HEK293 (cell line): ENCODE data around the gene MYO15B.
A peak's percentile ranks its signal among the peaks of the same experiment; 100 is the strongest.

ENCODE experiments used
- BCL11A ChIP-seq: fragments of 450-650 bp; formaldehyde crosslinking; IDR thresholded peaks from 2 replicates; pipeline ENCODE4 v1.5.1; 2016; ENCODE audit warnings: low read depth, missing biosample characterization, missing genetic modification characterization
- CTCF ChIP-seq: fragments of 450-650 bp; formaldehyde crosslinking; IDR thresholded peaks from 2 replicates; pipeline ENCODE4 v1.5.1; 2016; ENCODE audit warnings: missing biosample characterization, missing genetic modification characterization
- MEIS1 ChIP-seq: sonication (generic); formaldehyde crosslinking; IDR thresholded peaks from 2 replicates; pipeline ENCODE4 v1.8.1; 2022; ENCODE audit warnings: missing genetic modification reagents, mild to moderate bottlenecking, borderline replicate concordance
- ZBTB10 ChIP-seq: fragments of 450-650 bp; formaldehyde crosslinking; IDR thresholded peaks from 2 replicates; pipeline ENCODE4 v1.5.1; 2016; ENCODE audit warnings: missing biosample characterization, missing genetic modification characterization
- ZBTB20 ChIP-seq: fragments of 450-650 bp; formaldehyde crosslinking; IDR thresholded peaks from 2 replicates; pipeline ENCODE4 v1.5.1; 2016; ENCODE audit warnings: missing biosample characterization, missing genetic modification characterization
- ZBTB44 ChIP-seq: fragments of 450-650 bp; IDR thresholded peaks from 2 replicates; pipeline ENCODE4 v1.5.1; 2018; ENCODE audit warnings: missing biosample characterization, mild to moderate bottlenecking, missing genetic modification characterization
- ZNF121 ChIP-seq: fragments of 450-650 bp; formaldehyde crosslinking; IDR thresholded peaks from 2 replicates; pipeline ENCODE4 v1.5.1; 2016; ENCODE audit warnings: missing biosample characterization, missing genetic modification characterization
- ZNF214 ChIP-seq: fragments of 450-650 bp; formaldehyde crosslinking; IDR thresholded peaks from 2 replicates; pipeline ENCODE4 v1.5.1; 2017; ENCODE audit warnings: missing biosample characterization, mild to moderate bottlenecking, missing genetic modification characterization, borderline replicate concordance
- ZNF239 ChIP-seq: fragments of 450-650 bp; formaldehyde crosslinking; IDR thresholded peaks from 2 replicates; pipeline ENCODE4 v1.5.1; 2016; ENCODE audit warnings: missing biosample characterization, missing genetic modification characterization
- ZNF366 ChIP-seq: fragments of 450-650 bp; formaldehyde crosslinking; conservative IDR thresholded peaks from 2 replicates; pipeline ENCODE4 v1.5.1; 2016; ENCODE audit warnings: missing biosample characterization, missing genetic modification characterization
- ZNF398 ChIP-seq: fragments of 450-650 bp; formaldehyde crosslinking; IDR thresholded peaks from 2 replicates; pipeline ENCODE4 v1.5.1; 2017; ENCODE audit warnings: missing biosample characterization, missing genetic modification characterization
- ZSCAN30 ChIP-seq: fragments of 450-650 bp; IDR thresholded peaks from 2 replicates; pipeline ENCODE4 v1.5.1; 2018; ENCODE audit warnings: missing biosample characterization, mild to moderate bottlenecking, missing genetic modification characterization, moderate library complexity

- TF ChIP-seq CTCF (tag by site-specific recombination) (peak; percentile 88), ZNF398 (tag by site-specific recombination) (no peak), ZNF366 (tag by site-specific recombination) (no peak), BCL11A (no peak), ZNF121 (no peak), ZSCAN30 (tag by site-specific recombination) (no peak), MEIS1 (CRISPR knock-in tag) (no peak), ZBTB10 (tag by site-specific recombination) (no peak), ZNF239 (tag by site-specific recombination) (no peak), ZBTB44 (tag by site-specific recombination) (no peak), ZNF214 (tag by site-specific recombination) (no peak), ZBTB20 (no peak)
Measured at GRCh38 chr17:75625813-75626486, 38.4 kb downstream of the MYO15B start.
